ENCODE results near the gene ADARB2. TPM values are rescaled to one million over a fixed set of nuclear protein-coding genes. Genes with fewer than 3 reads are reported as not detected.

The ADARB2 gene
- total RNA-seq, 1 experiment from 2014 or later = 0.11 TPM

DNA sequence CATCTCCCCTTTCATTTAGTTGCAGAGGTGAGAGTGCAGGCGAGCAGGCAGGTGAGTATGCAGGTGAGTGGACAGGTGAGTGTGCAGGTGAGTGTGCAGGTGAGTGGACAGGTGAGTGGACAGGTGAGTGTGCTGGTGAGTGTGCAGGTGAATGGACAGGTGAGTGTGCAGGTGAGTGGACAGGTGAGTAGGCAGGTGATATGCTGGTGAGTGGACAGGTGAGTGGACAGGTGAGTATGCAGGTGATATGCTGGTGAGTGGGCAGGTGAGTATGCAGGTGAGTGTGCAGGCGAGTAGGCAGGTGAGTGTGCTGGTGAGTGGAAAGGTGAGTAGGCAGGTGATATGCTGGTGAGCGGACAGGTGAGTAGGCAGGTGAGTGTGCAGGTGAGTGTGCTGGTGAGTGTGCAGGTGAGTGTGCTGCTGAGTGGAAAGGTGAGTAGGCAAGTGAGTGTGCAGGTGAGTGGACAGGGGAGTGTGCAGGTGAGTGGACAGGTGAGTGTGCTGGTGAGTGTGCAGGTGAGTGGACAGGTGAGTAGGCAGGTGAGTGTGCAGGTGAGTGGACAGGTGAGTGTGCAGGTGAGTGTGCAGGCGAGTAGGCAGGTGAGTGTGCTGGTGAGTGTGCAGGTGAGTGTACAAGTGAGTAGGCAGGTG is 165.6 kb downstream of the ADARB2 start:
- DNase-seq (ENCODE audit: low read depth) = no peak

DNA sequence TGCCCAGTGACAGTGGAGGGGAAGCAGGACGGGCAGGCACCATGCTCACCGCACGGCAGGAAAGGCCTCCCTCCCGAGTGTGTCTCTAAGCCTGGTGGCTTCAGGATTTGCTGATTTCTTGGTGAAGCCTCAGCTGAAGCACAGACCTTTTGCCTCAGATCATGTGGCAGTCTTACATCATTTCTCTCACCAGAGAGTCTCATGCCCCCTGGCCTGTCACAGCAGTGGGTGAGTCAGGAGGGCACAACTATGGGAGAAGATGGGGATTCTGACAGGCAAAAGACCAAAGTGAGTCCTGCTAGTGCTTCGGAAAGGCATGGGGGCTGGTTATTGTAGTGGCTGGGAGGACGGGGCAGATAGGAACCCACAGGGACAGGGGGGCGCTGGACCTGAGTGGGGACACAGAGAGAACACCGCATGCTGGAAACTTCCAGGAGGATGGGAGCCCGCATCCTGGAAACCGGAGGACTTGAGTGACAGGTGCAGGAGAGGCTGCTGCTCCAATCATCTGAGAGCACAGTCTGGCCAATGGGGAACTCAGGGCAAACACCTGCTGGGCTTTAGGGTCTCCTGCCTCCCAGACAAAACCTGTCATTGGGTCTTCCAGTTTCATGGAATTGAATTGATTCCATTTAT is 166.8 kb downstream of the ADARB2 start:
- peak; percentile 22 for DNase-seq (ENCODE audit: low read depth)

DNA sequence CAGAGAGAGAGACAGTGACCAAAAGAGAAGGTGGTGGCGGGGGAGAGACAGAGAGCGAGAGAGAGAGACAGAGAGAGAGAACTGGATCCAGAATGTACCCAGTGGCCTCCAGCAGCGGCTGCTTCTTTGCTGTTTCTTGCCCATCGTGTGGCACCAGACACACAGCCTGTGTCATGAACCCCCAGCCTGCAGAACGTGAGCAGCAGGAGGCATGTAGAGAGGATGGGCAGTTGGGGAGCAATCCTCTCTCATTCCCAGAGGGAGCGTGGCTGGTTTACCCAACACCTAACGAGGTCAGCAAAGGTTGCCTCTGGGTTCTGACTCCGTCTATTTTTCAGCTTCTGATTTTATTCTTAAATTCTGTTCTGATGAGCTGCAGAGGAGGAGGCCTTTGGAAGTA is 168.1 kb downstream of the ADARB2 start:
- no peak for DNase-seq (ENCODE audit: low read depth)

DNA sequence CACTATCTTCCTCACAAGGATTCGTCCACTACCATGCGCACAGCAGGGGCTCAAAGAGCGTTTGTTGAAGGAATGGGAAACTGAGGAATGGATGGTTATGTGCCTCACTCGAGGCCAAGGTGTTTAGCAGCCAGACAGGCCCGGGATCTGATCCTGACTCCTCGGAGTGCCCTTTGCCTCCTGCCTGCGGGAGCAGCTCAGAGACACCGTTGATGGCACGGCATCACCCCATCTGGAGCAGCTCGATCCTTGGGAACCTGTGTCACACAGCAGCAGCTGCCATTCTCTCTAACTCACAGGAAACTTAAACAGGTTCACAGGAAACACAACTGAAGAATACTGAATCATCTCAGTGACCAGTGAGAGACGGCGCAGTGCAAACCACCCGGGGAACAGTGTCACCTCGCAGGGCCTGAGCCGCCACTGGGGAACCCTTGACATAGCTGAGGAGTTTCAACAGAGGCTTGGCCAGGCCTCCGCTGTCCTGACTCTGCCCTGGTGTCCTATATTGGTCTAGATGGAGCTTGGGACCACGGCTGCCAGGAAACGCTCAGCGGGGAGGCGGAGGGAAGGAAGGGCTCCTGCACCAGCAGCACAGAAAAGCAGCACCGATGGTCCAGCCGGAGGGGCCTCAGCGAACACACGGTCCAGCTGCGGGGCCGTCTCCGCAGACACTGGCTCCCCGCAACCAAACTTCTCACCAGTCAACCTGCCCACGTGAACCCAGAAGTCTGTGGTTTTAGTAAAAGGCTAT is 169.4 kb downstream of the ADARB2 start:
- no peak for DNase-seq (ENCODE audit: low read depth)

DNA sequence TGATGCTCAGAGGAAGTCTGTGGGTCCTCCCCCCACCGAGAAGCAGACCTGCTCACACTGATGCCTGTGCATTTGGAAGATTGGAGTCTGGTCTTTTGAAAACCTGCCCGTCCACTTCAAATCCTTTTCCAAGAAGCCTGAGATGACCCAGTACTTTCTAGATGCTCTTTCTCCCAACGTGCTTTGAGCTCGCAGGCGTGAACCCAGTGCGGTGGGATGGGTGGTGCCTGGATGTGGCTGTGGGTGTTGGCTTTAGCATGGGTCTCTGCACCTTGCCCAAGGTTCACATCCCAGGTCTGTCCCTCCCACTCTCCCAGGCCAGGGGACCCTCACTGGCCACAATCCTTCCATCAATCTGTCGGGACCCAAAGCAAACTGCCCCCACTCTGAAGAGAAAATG is 170.2 kb downstream of the ADARB2 start:
- DNase-seq (ENCODE audit: low read depth) = no peak

DNA sequence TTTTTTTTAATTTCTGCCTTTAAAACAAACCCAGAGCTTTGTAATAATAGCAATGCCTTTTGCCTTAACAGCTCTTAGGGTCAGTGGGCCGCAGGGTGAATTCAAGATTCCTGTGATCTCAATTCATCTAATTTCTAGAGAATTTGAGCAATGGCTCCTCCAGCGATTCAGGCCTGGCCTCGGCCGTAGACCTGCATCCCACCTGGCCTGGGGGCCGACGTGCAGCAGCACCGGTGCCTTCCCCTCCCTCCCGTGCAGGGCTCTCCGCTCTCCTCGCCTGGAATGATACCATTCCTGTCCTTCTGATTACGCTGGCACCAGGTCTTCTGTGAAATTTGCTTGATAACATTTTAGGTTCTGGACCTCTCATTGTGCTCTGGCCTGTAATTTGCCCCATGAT is 172.5 kb downstream of the ADARB2 start:
- no peak for DNase-seq (ENCODE audit: low read depth)

DNA sequence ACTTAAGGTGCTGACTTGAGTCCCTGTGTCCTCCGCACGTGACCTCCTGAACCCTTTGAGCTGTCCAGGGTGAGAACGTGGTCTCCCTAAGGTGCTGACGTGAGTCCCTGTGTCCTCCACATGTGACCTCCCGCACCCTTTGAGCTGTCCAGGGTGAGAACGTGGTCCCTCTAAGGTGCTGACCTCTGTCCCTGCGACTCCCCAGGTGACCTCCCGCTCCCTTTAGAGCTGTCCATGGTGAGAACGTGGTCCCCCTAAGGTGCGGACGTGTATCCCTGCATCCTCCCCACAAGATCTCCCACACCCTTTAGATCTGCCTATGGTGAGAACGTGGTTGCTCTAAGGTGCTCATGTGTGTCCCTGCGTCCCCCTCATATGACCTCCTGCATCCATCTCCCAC is 174.3 kb downstream of the ADARB2 start:
- no peak for DNase-seq (ENCODE audit: low read depth)

DNA sequence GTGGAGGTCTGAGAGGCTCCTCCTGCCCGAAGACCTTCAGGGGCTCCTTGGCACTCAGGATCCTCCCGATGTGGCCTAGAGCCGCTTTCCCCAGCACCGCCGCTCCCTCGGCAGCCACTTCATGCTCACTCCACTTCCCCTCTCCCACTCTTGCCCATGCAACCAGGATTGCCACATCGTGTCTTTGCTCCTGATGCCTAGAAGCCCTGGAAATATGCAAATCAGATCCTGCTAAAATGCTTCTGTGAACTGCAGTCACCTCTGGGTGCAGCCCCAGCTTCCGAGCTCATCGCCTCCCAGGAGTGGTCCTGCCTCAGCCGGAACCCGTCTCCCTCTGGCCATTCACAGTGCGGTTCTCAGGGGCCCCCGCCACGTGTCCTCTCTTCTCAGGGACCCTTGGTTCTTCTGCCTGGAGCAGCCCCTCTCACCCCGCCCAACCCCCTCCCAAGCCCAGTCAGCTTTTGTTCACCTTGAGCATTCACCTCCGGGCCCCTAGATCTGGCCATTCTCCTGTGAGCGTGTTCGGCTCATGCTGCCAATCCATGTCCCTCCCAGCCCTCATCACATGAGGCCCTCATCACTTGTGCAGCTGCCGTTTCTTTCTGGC is 175.5 kb downstream of the ADARB2 start:
- no peak for DNase-seq (ENCODE audit: low read depth)

DNA sequence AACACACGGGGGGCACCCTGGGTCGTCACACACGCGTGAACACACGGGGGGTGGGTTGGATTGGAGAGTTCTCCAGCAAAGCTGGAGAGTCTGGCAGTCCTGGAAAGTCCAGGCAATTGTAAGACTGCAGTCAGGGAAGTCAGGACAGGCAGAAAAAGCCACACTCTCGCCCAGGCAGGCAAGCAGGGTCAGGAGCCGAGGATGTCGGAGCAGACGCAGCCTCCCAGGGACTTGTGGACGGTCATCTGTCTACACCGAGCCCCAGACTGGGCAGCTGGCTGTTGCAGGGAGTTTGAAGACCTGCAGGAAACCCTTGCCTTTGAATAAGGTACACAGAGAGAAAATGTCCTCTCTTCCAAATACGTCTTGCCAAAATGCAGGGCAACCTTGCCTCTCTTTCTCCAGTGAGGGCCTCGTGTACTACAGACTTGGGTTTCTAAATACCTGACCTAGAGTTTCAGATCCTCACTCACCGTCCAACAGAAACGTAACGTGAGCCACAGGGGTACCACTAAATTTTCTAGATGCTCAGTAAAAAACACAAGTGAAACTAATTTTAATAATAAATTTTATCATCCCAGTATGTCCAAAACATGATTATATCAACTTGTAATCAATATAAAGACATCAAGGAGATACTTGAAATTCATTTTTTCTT is 176.7 kb downstream of the ADARB2 start:
- no peak for DNase-seq (ENCODE audit: low read depth)

DNA sequence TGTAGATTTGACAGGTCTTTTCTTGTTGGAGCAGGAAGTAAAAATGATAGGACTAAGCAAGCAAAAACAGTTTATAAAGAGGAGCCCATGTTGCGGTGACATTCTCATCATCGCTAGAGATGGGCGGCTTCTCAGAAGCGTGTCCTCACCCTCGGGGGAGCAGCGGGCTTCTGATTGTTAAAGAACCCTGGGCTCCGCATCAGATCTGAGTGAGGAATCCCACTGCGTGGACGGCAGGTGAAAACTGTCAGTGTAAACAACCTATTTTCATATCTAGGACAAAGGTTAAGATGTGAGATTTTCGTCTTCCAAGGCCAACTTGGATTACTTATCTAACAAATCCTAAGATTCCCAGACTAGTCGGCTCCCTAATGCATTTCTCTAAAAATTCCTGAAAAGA is 177.6 kb downstream of the ADARB2 start:
- DNase-seq (ENCODE audit: low read depth) = no peak

DNA sequence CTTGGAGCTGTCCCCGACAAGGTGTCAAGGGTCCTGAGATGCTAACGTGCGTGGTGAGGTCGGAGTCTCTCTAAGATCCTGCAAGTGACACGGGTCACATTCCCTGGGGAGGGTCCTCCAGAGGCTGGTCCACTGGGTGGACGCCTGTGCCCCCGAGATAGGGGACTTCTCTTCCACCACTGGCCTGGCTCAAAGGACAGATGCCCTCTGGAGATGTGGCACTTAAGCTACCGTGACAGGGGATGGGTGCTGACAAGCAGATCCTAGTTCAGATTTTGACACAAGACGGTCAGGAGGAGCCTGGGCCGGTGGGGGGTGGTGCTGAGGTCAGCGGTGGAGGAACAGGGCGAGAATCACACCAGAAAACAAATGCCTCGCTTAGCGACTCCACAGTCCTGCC is 178.0 kb downstream of the ADARB2 start:
- DNase-seq (ENCODE audit: low read depth) = no peak

DNA sequence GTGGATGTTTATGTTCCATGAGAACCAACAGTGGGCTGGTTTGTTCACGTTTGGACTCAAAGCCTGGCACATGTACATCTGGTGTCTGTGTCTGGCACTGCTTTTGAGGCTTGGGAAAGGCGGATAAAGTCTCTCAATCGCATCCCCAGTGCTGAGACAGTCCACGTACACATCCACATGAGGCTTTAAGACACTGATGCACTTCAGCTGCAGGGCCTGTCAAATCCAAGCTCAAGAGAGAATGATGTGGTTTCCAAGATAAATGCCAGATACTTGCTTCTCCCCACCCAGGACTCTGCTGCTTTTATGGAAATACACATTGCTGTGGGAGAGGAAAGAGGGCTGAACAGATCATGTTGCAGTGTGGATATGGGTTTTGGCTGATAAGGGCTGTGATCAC is 178.4 kb downstream of the ADARB2 start:
- DNase-seq (ENCODE audit: low read depth) = no peak

DNA sequence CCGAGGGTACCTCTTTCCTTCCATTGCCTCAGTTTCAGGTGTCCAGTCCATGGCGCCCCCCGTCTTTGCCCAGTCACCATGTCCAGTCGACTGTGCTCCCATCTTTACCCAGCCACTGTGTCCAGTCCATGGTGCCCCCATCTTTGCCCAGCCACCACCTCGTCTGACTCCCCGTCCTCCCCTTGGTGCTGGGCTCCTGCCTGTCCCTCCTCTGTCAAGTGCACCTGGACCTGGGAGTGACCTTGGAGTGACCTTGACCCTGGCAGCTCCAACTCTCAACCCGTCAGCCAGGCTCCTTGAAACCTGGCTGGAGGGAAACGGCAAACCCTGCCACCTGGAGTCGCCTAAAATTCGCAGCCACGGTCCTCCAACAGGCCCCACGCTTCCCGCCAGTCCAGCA is 180.2 kb downstream of the ADARB2 start:
- DNase-seq (ENCODE audit: low read depth) = no peak

DNA sequence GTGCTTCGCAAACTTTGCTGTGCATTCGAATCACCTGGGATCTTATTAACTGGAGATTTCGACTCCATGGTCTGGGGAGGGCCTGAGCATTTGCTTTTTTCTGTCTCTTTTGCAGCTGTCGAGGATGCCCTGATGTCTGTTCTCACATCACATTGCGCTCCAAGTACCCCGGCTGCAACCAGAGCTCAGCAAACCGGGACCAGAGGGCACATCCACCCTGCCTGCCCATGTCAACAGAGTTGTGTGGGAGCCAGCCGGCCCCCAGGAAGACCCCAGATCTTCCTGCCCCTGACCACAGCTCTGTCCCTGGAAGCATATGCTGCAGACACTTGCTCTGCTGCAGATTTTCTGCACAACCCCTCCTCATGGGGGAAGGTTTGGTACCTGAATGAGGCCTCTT is 180.8 kb downstream of the ADARB2 start:
- DNase-seq (ENCODE audit: low read depth) = no peak

DNA sequence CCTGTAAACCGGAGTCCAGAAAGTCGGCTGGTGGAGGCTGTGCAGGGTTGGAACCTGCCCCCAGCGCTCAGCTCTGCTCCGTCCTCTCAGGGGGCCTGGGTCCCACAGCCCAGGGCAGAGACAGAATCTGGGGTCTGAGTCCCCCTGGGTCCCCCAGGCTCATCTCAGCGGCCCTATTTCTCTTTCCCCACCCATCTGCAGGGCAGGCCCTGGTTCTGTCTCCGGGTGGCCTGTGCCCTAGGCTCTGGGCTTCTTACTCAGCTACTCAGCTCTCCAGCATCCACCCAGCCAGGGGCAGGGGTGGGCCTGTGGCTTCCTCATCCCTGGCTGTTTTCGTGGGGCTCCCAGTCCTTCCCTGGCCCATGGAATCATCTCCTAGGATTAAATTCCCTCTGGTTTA is 183.4 kb downstream of the ADARB2 start:
- no peak for DNase-seq (ENCODE audit: low read depth)

DNA sequence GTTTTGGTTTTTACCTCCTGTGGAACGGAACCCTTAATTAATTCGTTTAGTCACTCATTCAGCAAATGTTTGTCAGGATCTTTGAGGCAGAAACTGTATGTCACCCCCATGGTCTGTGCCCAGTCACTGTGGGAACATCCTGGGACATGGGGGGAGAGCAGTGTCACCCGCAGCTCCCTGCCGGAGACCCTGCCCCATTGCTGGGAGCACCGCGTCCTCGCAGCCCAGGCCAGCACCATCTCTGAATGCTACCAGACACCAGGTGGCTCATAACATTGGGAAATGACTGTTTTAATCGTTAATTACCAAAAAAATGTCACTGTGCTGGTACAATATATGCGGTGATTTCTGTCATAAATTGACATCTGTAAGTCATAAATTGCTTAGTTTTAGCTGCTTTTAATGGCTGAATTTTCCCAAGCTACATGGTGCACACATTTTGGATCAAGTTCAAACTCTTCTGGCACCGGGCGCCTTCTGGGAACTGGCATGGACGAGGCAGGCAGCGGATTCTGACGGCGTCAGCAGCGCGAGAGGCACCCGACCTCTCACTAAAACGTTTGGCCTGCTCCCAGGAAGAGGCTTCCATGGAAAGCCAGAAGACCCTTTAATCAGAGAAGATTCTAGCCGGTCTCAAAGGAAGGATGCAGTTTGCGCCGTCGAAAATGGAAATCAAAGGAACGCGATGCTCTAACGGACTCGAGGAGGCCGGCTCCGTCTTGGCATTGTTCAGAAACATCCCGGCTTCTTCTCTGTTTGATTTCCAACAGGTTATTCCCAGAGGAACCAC is 184.2 kb downstream of the ADARB2 start:
- DNase-seq (ENCODE audit: low read depth) = no peak

DNA sequence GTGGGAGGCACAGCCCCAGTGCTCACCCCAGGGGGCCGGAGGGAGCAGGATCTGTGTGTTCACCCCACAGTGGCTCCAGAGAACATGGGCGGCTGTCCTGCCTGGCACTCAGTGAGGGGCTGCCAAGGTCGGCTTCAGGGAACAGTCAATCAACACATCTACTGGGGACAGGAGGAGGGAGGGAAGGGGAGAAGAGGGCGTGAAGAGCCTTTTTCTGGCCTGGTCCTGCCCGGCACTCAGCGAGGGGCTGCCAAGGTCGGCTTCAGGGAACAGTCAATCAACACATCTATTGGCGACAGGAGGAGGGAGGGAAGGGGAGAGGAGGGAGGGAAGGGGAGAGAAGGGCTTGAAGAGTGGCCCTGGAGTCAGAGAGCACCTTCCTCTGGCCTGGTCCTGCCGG is 184.9 kb downstream of the ADARB2 start:
- DNase-seq (ENCODE audit: low read depth) = no peak

DNA sequence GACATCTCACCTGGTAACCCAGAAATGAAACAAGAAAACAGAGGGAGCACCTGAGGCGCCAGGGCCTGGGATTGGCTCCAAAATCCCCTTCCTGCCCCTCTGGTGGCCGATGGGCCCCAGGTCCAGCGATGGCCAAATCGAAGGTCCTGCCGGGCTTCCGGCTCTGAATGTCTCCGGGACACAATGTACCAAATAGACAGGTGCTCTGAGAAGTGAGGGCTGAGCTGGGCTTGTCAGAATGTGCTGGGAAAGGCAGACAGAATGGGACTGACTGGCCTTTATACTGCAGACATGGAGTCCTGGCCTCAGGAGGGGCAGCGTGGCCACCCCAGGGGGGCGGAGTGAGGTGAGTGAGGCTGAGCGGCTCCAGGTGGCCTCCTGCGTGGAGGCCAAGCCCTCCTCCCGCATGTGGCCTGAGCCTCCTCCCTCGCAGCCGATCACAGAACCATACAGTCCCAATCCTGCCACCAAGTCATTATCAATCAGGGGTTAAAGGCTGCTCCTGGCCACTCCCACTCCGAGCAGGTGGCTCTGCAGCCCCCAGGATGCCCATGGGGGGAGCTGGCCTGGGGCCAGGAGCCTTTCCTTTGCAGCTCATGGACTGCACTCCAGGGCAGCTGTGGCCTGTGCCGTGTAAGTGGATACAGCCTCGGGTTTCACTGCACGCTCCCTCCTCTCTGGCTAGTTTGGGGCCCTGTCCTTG is 185.5 kb downstream of the ADARB2 start:
- no peak for DNase-seq (ENCODE audit: low read depth)

DNA sequence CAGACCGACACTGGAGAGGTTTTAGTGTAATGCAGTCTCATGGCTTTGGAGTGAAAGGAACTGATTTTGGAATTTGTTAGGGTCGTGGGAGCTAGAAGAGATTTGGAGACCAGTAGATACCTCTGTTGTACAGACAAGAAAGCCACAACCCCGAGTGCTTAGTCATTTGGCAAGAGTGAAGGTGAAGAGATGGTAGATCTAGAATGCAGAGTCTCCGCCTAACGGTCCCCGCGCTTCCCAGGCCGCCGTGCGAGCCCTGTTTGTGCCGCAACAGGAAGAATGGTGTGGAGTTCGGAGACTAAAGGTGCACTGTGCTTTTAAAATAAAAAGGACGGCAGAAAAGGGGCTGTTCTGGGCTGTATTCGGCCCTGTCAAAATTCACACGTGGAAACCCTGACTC is 186.7 kb downstream of the ADARB2 start:
- no peak for DNase-seq (ENCODE audit: low read depth)

DNA sequence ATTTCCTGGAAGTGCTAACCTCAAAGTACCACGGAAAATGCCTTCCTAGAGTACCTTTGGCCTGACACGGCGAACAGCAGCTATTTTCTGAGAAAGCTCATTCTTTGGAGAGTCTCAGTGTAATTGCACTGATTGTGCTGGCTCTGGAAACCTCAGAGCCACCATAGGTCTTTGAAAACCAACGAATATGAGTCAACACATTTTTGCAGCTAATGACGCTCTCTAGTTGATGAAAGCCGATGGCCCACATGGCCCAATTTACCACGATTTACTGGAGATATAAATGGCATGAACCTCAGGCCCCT is 187.1 kb downstream of the ADARB2 start:
- peak; percentile 23 for DNase-seq (ENCODE audit: low read depth)
